Measurements from ENCODE around the gene KCNK6.

DNA sequence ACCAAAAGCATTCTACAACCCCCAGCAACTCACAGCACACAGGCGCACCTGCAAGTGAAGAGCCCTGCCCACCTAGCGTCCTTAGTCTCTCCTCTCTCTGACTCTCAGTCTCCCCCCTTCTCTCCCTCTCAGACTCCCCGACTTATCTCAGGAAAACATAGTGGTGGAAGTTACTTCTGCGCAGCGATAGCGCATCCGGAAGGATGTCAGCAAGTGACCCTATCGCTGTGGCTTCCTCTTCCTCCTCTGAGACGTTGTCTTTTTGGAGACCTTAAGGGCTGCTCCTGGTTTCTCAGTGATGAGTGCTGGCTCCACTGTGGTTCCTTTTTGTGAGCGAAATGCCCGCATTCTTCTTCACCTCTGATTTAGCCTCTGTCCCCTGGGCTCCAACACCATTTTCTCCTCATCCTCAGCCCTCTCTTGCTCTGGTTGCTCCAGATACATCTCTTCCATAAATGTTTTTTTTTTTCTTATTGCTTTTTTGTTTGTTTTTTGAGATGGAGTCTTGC is 2.5 kb upstream of the KCNK6 start:
- TF ChIP-seq, protein P1, sequence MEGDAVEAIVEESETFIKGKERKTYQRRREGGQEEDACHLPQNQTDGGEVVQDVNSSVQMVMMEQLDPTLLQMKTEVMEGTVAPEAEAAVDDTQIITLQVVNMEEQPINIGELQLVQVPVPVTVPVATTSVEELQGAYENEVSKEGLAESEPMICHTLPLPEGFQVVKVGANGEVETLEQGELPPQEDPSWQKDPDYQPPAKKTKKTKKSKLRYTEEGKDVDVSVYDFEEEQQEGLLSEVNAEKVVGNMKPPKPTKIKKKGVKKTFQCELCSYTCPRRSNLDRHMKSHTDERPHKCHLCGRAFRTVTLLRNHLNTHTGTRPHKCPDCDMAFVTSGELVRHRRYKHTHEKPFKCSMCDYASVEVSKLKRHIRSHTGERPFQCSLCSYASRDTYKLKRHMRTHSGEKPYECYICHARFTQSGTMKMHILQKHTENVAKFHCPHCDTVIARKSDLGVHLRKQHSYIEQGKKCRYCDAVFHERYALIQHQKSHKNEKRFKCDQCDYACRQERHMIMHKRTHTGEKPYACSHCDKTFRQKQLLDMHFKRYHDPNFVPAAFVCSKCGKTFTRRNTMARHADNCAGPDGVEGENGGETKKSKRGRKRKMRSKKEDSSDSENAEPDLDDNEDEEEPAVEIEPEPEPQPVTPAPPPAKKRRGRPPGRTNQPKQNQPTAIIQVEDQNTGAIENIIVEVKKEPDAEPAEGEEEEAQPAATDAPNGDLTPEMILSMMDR (IDR thresholded peaks at IDR 0.05; ENCODE audit: low read depth, low read length) = no peak
- TF ChIP-seq POLR2A (IDR thresholded peaks at IDR 0.05; ENCODE audit: extremely low read depth, insufficient read length) (no peak), MYC (IDR thresholded peaks at IDR 0.05; ENCODE audit: low read depth, low read length) (no peak)
- TF ChIP-seq, protein P2, sequence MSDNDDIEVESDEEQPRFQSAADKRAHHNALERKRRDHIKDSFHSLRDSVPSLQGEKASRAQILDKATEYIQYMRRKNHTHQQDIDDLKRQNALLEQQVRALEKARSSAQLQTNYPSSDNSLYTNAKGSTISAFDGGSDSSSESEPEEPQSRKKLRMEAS (IDR thresholded peaks at IDR 0.05; ENCODE audit: low read depth, low read length) = no peak
